ENCODE measurements around the gene PCGF5.
"Not testable (repeated sequence)": the region's sequence is repeated elsewhere in the genome, so short reads cannot be mapped to it uniquely, and the experiment has no call there.

The PCGF5 gene

DNA sequence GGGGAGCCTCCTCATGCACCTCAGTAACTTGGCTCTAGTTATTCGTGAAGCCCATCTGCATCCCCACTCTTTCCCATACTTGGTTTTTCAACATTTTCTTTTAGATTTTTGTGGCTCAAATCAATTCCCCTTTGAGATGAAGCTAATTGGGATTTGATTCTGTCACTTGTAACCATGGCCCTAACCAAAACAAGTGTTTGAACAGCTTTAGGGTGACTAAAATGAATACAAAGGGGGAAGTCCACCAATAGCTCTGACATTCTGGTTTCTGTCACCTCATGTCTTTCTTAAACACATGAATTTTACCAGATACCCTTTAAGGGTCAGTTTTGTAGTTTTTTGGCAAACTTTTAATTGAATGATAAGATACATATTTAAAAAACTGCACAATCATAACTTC lies 87.0 kb downstream of the PCGF5 start:
- H3K27ac Mint-ChIP-seq: no peak overlapping the region
- DNase-seq: no peak
- H3K4me3 Mint-ChIP-seq: no peak overlapping the region
- H3K4me1 Mint-ChIP-seq: no peaks in the 10 kb centered on the region
- no peaks in the 10 kb centered on the region for H3K9me3 Mint-ChIP-seq
- peak; percentile 44 to 57 for ATAC-seq (replicated peaks)
- H3K36me3 Mint-ChIP-seq: no peaks in the 10 kb centered on the region
- H3K27me3 Mint-ChIP-seq: peaks cover 15% of the 10 kb centered on the region in 2 donors

DNA sequence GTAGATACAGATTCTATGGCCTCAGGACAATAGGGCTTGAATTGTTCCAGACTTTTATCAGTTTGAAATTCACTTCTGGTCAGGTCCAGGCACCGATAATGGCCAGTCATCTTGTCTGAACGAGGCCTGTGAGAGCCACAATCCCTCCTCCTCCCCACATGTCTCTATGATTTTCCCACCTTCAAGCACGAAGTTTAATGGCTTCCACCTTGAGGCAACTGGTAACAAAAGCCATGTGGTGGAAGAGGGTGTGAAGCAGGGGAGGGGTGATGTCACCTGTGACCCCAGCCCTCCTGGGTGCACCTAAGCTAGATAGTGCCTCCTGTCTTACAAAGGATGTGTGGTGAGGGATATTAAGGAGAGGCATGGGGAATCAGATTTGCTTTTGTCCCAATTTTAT lies 89.2 kb downstream of the PCGF5 start:
- Mint-ChIP-seq H3K36me3 (no peaks in the 10 kb centered on the region), H3K4me3 (no peak overlapping the region), H3K27ac (no peak overlapping the region), H3K27me3 (peaks cover 19% of the 10 kb centered on the region in 2 donors), H3K4me1 (no peaks in the 10 kb centered on the region), H3K9me3 (no peaks in the 10 kb centered on the region)
- ATAC-seq (replicated peaks) (no peak), DNase-seq (no peak)

DNA sequence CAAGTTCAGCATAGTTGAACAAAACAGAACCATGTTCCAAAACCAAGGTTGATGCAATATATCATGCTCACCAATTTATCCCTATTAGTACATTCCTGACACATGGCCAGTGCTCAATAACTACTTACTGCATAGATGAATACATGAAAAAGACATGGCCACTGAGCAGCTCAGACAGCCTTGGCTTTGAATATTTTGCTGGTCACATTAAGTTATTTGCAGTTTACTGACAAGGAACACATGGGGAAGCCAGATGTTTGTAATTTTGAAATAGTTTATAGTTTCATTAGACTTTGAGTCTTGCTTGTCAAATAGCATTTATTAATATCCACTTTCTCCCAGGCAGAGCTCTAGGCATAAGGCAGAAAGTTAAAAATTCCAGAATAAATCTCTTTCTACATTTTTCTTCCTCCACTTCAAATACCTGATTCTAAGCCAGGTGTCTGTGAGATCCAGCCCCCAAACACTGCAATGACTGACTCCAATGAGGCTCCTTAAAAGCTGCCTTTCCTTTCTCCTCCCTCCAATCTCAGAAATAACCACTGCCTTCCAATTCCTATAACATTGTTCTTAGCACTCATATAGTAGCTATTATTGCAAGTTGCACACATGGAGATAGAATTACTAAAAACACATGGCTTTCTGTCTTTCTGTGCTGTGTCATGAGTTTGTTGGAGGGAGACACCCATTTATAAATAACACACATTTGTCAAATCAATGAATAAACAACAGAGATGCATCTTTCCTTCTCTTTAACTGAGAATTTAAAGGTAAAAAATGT lies 91.3 kb downstream of the PCGF5 start:
- no peak overlapping the region for H3K4me3 Mint-ChIP-seq
- H3K4me1 Mint-ChIP-seq: no peaks in the 10 kb centered on the region
- DNase-seq (no peak), ATAC-seq (replicated peaks) (no peak)
- no peak overlapping the region for H3K27ac Mint-ChIP-seq
- H3K36me3 Mint-ChIP-seq: no peaks in the 10 kb centered on the region
- no peaks in the 10 kb centered on the region for H3K9me3 Mint-ChIP-seq
- H3K27me3 Mint-ChIP-seq: peaks cover 19 to 22% of the 10 kb centered on the region in 2 donors

DNA sequence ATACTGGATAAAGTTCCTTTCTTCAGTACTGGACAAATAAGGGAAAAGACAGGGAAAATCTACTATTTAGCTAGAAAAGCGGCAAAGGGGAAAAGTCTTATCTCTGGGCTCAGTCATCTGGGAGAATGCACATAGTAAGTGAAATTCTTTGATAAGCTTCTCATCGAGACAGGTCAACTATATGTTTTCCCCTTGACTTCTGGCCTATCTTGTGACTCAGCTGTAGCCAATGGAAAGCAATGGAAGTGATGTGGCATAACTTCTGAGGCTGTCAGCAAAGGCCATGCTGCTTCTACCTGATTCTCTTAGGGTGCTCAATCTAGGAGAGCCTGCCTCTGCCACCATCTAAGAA lies 91.9 kb downstream of the PCGF5 start:
- Mint-ChIP-seq H3K36me3 (no peaks in the 10 kb centered on the region), H3K27me3 (peaks cover 19 to 24% of the 10 kb centered on the region in 2 donors), H3K4me1 (no peaks in the 10 kb centered on the region), H3K4me3 (no peak overlapping the region), H3K9me3 (no peaks in the 10 kb centered on the region), H3K27ac (no peak overlapping the region)
- DNase-seq (no peak), ATAC-seq (replicated peaks) (no peak)

DNA sequence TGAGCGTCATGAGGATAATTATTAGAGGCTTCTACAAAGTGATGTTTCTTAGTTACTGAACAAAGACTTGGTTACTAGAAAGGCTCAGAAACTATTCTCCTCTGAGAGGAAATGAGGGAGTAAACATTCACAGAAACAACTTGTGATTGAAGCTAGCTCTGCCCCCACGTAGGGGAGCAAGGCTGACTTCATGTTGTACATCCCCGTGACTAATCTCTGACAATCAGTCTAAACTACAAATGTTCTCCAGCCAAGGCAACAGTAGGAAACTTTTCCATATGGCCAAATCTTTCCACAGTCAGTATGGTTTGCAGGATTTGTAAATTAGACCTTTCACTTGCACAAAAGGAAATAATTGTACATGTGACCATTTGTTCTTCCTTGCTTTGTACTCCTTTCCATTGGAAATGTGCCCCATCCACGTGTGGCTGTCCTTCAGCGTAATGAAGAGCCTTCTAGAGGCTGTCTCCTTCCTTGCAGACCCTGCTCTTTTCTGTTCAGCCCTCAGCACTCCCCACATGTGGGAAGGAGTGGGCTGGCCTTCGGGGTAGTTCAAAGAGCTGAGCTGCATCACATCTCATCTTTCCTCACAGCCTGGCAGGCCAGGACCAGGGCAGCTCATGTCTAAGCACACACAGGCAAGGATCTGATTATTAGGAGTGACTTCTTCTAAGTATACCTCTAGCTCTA lies 93.5 kb downstream of the PCGF5 start:
- H3K36me3 Mint-ChIP-seq: no peaks in the 10 kb centered on the region
- ATAC-seq (replicated peaks): no peak
- no peak for DNase-seq
- no peaks in the 10 kb centered on the region for H3K4me1 Mint-ChIP-seq
- no peaks in the 10 kb centered on the region for H3K9me3 Mint-ChIP-seq
- H3K4me3 Mint-ChIP-seq: no peak overlapping the region
- no peak overlapping the region for H3K27ac Mint-ChIP-seq
- peaks cover 19 to 29% of the 10 kb centered on the region in 2 donors for H3K27me3 Mint-ChIP-seq

DNA sequence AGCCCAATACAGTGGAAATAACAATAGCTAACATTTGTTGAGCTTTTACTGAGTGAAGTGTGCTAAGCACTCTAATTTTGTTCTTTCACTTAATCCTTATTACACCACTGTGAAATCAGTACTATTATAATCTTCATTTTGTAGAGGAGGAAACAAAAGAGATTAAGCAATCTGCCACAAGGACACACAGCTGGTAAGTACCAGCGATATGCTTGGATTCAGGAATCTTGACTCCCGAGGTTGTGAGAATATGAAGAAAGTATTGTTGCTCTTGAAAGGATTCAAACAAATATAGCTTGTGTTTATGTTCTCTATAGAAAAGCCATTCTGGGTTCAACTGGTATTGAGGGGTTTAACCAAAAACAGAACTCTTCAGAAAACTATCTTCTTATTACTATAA lies 96.0 kb downstream of the PCGF5 start:
- H3K9me3 Mint-ChIP-seq: no peaks in the 10 kb centered on the region
- no peaks in the 10 kb centered on the region for H3K36me3 Mint-ChIP-seq
- peaks cover 11 to 22% of the 10 kb centered on the region in 2 donors for H3K27me3 Mint-ChIP-seq
- DNase-seq (no peak), ATAC-seq (replicated peaks) (no peak)
- H3K4me1 Mint-ChIP-seq: no peaks in the 10 kb centered on the region
- no peak overlapping the region for H3K27ac Mint-ChIP-seq
- no peak overlapping the region for H3K4me3 Mint-ChIP-seq

DNA sequence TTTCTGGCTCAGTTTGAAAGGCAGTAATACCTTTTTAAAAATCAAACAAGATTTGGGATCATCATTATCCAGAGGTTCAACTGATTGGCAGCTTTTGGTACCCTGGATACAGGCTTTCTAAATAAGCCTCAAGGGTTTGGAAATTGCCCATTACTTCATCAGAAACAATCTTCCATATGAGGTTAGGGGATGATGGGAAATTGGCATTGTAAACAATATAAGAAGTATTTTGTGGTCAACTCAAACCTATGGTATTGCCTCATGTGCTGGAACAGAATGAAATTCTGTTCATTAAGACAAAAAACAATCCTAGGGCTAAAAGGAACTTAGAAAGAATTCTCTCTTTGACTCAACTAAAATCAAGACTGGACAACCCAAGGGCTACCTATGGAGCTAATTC lies 97.1 kb downstream of the PCGF5 start:
- Mint-ChIP-seq H3K4me3 (no peak overlapping the region), H3K9me3 (no peaks in the 10 kb centered on the region), H3K36me3 (no peaks in the 10 kb centered on the region), H3K27me3 (peaks cover 5 to 13% of the 10 kb centered on the region in 2 donors), H3K27ac (no peak overlapping the region), H3K4me1 (no peaks in the 10 kb centered on the region)
- no peak for ATAC-seq (replicated peaks)
- DNase-seq: no peak

DNA sequence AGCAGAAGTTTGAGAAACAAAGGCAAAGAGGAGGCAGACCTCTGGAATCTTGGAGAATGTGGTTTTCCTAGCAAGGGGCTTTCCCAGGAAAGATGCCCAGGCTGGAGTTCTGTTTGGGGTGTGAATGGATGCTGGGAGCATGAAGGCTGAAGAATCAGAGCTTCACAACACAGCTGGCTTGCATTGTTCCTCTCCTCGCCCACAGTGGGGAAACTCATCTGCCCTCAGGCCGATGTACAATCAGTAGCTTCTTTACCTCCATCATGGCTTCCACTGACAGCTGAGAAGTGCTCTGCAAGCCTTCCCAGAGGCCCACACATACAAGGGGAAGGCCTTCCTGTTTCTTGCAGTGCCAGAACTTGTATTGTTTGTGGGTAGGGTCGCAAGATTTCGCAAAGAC lies 98.9 kb downstream of the PCGF5 start:
- Mint-ChIP-seq H3K36me3 (no peaks in the 10 kb centered on the region), H3K27ac (no peak overlapping the region), H3K4me3 (no peak overlapping the region), H3K4me1 (no peaks in the 10 kb centered on the region), H3K27me3 (peaks cover under 1 to 10% of the 10 kb centered on the region in 2 donors), H3K9me3 (peaks cover 3% of the 10 kb centered on the region in 2 donors)
- DNase-seq (no peak), ATAC-seq (replicated peaks) (no peak)

DNA sequence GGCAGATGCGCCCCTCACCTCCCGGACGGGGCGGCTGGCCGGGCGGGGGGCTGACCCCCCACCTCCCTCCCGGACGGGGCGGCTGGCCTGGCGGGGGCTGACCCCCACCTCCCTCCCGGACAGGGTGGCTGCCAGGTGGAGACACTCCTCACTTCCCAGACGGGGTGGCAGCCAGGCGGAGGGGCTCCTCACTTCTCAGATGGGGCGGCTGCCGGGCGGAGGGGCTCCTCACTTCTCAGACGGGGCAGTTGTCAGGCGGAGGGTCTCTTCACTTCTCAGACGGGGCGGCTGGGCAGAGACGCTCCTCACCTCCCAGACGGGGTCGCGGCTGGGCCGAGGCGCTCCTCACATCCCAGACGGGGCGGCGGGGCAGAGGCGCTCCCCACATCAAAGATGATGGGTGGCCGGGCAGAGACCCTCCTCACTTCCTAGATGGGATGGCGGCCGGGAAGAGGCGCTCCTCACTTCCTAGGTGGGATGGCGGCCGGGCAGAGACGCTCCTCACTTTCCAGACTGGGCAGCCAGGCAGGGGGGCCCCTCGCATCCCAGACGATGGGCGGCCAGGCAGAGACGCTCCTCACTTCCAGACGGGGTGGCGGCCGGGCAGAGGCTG lies 102.9 kb downstream of the PCGF5 start:
- H3K4me1 Mint-ChIP-seq; H3K27me3 Mint-ChIP-seq; H3K27ac Mint-ChIP-seq; ATAC-seq (replicated peaks); H3K9me3 Mint-ChIP-seq; H3K4me3 Mint-ChIP-seq; DNase-seq; H3K36me3 Mint-ChIP-seq: not testable (repeated sequence)

DNA sequence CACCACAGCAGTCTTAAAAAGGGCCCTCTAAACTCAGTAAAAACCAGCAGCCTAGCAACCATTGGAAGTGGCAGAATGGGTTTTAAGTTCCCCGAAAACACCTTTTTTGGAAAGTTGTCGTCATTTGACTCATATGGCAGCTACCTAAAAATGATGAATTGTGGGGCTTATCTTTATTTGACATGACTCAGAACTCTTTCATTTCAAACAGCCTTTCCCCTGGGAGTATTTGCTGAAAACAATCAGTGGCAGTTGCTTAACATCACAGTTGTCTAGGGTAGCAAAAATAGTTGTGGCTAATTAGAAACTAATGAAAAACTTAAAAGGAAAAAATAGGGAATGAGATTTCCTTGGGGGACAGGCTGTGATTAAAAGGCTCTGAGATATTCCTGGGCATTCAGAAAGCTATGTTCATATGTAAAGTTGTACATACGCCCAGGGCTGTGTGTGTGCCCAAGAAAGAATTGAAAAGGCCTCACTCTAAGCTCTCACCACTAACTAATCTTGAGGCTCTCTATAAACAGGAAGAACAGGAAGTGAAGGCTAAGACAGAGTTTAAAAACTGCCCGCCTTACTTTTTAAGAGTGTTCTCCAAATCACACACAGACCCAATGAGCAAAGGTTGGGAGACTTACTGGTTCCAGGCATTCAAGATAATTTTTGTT lies 108.0 kb downstream of the PCGF5 start:
- Mint-ChIP-seq H3K9me3 (peaks cover 3 to 10% of the 10 kb centered on the region in 2 donors), H3K27ac (no peak overlapping the region), H3K27me3 (peaks cover 13 to 15% of the 10 kb centered on the region in 2 donors), H3K4me3 (no peak overlapping the region), H3K4me1 (no peaks in the 10 kb centered on the region), H3K36me3 (no peaks in the 10 kb centered on the region)
- no peak for DNase-seq
- no peak for ATAC-seq (replicated peaks)

Data from stimulated activated naive B cell treated with anti-CD40 and anti-IgM and Interleukin-4, amounts not matched to agents 10 μg/mL and 1 μg/mL and 100 μg/mL, for 72 hours (primary cell).